Measurements from ENCODE around the gene UBE2K.

DNA sequence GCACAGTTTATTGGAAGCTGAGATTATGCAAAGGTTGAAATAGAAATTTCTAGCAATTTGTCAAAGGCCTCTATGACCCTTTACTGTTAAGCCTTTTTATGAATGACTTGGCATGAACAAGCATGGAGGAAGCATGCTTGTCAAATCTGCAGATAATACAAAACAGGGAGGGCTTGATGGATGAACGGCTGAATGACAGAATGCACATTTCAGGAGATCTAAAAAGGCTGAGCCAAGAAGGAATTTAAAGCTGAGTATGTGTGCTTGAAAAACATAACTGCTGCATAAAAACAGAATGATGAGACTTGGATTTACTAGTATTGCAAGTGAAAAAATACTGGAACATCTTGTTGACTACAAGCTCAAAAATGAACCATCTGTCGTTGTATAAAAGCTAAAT is 29.0 kb upstream of the UBE2K start:
- TF ChIP-seq SIN3A (IDR thresholded peaks at IDR 0.05; ENCODE audit: borderline replicate concordance, insufficient read depth, low read length) (no peak), POLR2AphosphoS5 (IDR thresholded peaks at IDR 0.05; ENCODE audit: low read depth, low read length) (no peak), TAF1 (IDR thresholded peaks at IDR 0.05; ENCODE audit: borderline replicate concordance, insufficient read depth, low read length) (no peak), FOXP2 (optimal IDR thresholded peaks at IDR 0.05; ENCODE audit: borderline replicate concordance, extremely low read depth, extremely low read length, insufficient read depth) (no peak)
- TF ChIP-seq, protein P1, sequence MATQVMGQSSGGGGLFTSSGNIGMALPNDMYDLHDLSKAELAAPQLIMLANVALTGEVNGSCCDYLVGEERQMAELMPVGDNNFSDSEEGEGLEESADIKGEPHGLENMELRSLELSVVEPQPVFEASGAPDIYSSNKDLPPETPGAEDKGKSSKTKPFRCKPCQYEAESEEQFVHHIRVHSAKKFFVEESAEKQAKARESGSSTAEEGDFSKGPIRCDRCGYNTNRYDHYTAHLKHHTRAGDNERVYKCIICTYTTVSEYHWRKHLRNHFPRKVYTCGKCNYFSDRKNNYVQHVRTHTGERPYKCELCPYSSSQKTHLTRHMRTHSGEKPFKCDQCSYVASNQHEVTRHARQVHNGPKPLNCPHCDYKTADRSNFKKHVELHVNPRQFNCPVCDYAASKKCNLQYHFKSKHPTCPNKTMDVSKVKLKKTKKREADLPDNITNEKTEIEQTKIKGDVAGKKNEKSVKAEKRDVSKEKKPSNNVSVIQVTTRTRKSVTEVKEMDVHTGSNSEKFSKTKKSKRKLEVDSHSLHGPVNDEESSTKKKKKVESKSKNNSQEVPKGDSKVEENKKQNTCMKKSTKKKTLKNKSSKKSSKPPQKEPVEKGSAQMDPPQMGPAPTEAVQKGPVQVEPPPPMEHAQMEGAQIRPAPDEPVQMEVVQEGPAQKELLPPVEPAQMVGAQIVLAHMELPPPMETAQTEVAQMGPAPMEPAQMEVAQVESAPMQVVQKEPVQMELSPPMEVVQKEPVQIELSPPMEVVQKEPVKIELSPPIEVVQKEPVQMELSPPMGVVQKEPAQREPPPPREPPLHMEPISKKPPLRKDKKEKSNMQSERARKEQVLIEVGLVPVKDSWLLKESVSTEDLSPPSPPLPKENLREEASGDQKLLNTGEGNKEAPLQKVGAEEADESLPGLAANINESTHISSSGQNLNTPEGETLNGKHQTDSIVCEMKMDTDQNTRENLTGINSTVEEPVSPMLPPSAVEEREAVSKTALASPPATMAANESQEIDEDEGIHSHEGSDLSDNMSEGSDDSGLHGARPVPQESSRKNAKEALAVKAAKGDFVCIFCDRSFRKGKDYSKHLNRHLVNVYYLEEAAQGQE (IDR thresholded peaks at IDR 0.05; ENCODE audit: insufficient read depth in 1 of 2, low read depth in 2 of 2, low read length in 2 of 2), result no peak

All from PFSK-1 (cell line).